Activated CD4-positive, CD25-positive, alpha-beta regulatory T cell treated with anti-CD3 and anti-CD28 coated beads, Interleukin-2, amount 50 U/mL, for 72 hours (primary cell): ENCODE measurements around the gene MBTPS1.
"Not testable (repeated sequence)": the region's sequence is repeated elsewhere in the genome, so short reads cannot be mapped to it uniquely, and the experiment has no call there.

ENCODE experiments used
- DNase-seq: peaks from one replicate; pipeline ENCODE4 v3.0.0; 2021

Gene MBTPS1

DNA sequence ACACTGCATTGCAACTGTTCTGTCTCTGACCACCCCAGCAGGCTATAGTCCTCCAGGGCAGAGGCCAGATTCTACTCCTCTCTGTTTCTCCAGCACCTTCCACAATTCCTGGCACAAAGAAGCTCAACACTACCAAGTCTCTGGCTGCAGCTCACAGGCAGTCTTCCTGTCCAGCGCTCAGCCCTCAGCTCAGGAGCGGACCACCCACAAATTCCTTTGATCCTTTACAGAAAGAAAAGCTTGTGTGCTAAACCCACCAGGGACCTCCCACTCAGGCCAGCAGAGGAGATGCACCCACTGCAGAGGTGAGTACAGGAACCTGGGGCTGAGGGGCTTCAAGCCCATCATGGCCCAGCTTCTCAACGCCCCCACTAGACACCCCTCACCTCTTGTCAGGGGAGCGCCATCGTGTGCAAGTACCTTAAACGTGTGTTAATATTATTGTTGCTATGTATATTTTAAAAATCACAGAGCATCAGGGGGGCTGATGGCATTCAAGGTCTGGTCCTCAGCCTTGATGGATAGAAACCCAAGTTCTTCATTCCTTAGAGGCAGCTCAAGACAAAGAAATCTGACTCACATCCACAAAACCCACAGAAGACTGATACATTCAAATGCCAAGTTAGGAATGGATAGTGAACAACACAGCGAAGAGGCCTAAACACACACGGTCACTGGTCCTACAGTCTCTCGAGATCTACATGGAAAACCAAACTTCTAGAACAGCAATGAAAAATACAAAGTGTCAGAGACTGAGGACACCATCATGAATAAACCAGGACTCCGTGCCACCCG lies 19.8 kb upstream of the MBTPS1 start:
- DNase-seq, result no peak

DNA sequence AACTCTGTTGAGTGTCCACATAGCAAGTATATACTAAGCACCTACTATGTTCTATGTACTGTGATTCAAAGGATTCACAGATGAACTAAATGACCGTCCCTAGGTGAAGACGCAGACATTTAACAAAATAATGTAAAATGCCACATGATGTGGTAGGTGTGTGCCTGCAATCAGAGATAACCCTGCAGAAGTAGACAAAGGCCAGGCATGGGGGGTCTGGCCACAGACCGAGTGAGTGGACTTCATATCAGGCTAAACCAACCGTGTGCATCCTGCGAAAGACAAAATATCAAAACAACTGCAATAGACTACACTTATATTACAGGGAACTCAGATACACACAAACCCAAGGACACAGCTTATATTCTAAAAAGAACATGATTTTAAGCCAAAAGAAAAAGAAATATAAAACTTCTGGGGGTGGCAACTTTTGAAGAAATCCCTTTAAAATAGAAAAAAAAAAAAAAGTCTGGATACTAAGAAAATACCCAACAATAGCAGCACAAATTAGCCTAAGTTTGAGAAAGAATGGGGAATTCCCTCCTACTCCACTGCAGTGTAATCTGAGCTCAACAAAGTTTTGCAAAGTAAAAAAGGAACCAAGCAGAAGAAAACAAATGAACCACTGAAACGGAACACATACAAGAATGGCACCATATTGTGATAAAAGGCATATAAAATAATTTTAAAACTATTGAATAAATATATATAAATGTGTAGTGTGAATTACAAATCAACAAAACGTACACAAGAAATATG lies 16.0 kb upstream of the MBTPS1 start:
- no peak for DNase-seq

DNA sequence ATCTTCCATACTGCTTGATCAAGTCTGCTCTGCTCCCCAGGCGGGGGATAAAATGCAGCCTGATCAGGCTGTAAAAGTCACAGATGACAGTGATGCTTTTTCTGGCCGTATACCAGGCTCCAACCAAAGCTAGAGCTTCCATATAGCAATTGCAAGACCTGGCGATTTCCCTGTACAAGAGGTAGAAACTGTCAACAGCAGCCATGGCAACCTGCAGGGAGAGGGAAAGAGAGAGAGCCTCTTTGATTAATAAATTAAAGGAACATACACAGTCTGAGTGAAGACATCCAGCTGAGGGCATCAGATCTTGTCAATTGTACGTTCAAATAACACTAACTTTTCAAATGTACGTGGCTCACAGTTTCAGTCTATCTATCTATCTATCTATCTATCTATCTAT lies 14.4 kb upstream of the MBTPS1 start:
- DNase-seq, result no peak

DNA sequence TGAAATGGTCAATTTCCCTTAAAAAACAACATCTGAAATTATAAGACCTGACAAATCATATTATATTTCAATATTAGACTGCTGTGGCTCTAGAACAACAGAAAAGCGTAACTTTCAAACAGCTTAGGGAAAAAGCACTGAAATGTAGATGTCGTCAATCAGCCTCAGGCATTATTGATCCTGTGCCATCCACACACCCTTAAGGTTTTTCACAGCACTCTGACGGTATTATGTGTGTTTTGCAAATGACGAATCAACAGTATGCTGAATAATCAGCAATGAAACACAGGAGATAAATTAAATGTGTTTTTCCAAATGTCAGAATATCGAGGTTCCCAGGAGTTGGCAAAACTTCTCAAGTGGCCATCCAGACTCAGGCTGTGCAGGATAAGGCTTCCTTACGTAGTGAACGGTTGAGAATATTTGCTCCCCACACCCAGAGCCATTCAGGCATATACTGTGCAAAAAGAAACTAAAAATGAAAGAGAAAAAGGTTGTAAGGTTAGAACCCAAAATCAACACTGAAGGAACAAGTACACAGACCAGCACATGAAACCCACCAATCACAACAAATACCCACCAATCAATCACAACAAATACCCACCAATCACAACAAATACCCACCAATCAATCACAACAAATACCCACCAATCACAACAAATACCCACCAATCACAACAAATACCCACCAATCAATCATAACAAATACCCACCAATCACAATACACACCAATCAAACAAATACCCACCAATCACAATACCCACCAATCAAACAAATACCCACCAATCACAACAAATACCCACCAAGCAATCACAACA lies 7.7 kb upstream of the MBTPS1 start:
- DNase-seq, result no peak

DNA sequence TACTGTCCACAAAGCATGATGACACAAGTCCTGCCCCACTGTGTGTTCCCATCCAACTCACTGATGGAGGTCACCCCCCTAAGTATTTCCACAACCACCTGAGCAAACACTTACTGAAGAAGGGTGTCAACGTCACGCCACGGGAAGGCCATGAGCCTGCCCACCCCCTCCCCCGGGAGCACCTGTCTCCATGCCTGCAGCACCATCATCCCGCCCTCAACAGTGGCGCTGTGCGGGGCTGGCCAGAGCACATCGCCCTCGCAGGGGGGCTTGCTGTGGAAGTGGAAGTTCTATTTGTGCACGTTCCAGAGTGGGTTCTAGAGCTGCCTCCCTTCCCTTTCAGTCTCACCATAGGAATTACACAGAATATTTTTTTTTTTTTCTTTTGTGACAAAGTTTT lies 4.3 kb upstream of the MBTPS1 start:
- no peak for DNase-seq

DNA sequence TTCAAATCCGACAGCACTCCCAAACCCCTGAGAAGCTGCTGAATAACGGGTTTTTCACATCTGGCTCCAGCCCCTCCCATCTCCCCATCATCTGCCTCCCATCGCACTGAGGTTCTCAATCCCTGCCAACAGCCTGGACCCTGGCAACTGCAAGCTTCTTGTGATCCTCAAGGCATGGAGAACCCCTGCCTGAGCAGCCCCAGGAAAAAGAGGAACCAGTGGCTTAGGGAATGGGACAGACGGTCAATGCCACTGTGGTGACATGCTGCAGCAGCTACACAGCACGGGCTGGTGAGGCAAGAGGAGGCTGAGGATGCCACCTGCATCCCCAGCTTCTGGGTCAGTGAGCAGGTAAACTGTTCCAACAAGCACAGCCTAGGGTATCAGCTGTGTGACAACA lies 3.3 kb upstream of the MBTPS1 start:
- DNase-seq, result no peak

DNA sequence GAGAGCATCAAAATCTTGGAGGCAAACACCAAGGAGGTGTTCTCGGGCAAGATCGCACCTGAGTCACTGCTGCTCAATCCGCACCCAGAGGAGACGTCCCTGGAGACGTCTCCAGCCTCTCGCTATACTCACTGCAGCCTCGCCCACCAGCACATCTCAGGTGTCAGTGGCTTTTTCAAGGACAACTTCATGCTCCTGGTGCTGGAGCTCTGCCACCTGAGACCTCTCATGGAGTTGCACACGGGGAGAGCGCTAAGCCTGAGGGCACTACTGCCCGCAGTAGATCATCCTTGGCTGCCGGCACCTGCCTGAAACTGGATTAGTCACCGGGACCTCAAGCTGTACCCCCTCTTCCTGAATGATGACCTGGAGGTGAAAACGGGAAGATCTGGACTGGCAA lies 2.6 kb upstream of the MBTPS1 start:
- DNase-seq, result no peak

DNA sequence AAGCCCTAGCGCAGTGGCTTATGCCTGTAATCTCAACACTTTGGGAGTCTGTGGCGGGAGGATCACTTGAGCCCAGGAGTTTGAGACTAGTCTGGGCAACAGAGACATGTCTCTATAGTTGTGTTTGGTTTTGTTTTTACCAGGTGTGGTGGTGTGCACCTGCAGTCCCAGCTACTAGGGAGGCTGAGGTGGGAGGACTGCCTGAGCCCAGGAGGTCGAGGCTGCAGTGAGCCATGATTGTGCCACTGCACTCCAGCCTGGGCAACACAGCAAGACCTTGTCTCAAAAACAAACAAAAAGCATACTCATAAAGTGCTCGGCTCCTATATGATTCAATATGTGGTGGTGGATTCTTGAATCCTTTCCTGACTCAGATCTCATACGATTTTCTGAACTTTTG lies 1.6 kb upstream of the MBTPS1 start:
- not testable (repeated sequence) for DNase-seq

DNA sequence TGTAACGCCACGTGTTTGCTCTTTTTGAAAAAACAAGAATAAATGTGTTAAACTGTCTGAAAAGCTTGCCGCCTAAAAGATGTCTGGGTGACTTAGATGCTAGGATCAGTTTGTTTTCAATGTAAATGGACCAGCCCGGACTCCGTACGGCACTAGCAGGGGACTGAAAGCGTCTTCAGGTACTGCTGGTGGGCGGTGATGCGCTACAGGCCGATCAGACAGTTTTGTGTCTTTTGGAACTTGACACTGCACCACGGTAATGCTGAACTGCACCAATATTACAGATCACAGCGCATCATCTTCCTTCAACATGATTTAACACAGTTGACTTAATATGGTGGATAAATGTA lies 727 bp upstream of the MBTPS1 start:
- no peak for DNase-seq

DNA sequence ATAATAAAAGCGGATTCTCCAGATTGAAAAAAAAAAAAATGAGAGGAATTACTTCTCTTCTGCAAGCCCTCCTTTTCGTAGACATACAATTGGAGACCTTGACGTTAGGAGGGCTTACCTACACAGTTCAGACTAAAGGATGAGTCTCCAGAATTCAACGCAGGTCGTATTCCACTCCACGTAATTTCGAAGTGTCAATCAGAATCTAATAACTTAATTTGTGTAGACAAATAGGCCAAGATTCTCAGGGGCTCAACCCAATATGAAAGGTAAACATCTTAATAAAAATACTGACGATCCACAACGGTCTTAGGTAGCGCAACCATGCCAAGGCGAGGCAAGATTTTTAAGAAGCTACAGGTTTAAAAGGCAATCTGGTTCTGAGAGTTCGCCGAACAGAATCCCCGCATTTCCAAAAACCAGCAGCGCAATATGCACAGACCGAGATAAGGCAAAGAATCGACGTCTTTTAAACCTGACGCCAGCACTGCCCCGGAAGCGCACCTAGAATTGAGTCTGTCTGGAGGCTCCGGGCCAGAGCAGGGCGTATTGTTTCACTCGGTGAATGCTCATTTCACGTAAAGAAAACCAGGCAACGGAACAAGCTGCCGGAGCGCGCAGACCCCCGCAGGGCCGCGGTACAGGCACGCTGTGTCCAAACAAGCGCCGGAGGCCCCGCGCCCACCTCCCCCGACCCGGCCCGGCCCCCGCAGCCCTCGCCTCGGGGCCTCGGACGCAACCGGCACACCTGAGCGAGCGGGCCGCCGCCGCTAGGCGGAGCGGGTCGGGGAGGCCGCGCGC lies 623 bp downstream of the MBTPS1 start:
- DNase-seq, result no peak

DNA sequence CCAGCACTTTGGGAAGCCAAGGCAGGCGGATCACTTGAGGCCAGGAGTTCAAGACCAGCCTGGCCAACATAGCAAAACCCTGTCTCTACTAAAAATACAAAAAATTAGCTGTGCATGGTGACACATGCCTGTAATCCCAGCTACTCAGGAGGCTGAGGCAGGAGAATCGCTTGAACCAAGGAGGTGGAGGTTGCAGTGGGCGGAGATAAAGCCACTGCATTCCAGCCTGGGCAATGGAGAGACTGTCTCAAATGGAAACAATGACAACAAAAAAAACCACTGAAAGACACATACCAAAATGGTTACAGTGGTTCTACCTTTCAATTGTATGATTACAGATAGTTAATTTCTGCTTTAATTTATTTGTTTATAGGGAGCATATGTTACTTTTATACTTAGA lies 4.8 kb downstream of the MBTPS1 start:
- DNase-seq, result not testable (repeated sequence)

DNA sequence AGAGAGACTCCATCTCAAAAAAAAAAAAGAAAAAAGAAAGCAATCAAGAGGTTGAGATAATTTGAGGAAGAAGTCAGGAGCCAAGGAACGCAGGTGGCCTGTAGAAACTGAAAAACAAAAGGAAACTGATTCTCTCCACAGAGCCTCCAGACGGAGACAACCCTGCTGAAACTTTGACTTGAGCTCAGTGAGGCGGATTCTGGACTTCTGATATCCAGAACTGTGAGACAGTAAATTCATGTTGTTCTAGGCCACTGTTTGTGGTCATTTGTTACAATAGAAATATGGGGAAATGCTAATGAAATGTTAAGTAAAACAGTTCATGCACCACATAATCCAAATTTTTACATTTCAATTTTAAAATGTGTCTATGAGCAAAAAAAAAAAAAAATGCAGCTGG lies 5.2 kb downstream of the MBTPS1 start:
- no peak for DNase-seq

DNA sequence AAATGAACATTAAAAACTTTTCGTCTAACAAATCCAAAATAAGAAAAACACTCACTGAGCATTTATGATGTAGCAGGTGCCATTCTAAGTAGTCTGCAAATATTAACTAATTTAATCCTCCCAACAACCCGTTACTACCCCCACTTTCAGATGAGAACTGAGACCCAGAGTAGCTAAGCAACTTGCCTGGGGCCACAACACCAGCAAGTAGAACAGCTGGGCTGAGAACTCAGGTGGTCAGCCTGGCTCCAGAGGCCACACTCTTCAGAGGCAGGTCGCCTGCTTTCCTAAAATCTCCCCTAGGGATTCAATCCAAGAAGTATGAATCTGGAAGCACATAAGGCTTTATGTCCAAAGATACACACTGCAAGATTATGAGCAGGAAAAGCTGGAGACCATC lies 6.2 kb downstream of the MBTPS1 start:
- DNase-seq, result no peak

DNA sequence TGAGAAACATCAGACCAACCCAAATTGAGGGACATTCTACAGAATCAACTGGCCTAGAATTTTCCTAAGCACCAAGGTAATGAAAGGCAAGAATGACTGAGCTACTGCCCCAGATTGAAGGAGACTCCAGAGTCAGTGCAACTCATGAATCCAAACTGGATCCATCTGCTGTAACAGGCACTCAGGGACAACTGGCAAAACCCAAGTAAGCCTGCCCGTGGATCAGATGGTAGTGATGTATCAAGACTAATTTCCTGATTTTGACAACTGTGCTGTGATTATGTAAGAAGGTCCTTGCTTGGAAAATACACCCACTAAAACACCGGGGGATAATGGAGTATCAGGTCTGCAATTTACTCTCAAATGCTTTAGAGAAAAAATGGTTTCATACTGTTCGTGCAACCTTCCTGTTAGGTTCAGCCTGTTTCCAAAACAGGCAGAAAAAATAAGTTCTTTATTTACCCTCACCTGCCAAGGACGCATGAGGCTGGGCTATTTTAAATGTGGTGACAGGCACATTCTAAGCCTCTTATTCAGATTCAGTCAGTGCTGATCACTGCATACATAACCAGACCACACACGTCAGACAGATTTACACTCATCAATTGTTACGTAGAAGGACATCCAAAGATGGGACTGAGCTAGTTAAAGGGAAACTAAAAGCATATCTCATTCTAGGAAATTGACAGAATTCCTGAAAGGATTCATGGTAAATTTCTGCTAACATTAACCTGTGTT lies 7.0 kb downstream of the MBTPS1 start:
- DNase-seq, result no peak

DNA sequence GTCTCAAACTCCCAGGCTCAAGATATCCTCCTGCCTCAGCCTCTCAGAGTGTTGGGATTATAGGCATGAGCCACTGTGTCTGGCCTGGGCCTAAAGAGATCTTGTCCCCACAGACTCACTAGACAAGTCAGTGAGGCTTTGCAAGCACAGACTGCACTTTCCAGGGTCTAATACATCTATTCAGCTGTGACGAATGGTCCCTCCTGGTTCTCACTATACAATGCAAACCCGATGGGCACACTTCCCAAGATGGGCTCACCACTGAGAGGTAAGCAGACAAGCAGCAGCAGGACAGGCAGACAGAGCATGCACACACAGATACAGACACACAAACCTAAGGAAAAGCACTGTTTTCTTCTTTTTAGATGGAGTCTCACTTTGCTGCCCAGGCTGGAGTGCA lies 8.8 kb downstream of the MBTPS1 start:
- no peak for DNase-seq

DNA sequence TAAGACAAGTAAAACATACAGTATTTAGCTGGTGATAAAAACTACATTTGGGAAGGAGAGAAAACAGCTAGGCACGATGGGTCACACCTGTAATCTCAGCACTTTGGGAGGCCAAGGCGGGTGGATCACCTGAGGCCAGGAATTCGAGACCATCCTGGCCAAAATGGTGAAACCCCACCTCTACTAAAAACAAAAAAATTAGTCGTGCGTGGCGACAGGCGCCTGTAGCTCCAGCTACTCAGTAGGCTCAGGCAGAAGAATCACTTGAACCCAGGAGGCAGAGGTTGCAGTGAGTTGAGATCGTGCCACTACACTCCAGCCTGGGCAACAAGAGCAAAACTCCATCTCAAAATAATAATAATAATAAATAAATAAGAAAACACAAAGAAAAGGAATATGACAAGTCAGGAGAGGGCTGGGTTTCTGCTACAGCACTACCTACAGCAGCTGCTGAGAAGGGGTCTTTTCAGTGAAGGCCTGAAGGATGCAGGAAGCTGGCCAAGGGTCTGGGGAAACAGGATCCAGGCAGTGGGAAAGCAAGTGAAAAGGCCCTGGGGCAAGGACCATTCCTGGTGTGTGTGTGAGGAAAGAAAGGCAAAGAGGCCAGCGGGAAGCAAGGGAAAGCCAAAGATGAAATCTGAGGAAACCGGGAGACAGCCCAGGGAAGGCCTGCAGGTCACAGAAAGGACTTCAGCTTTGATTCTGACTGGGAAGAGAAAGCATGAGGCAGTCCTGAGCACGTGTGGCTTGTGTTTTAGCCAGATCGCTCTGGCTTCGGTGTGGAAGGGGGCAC lies 10.6 kb downstream of the MBTPS1 start:
- no peak for DNase-seq

DNA sequence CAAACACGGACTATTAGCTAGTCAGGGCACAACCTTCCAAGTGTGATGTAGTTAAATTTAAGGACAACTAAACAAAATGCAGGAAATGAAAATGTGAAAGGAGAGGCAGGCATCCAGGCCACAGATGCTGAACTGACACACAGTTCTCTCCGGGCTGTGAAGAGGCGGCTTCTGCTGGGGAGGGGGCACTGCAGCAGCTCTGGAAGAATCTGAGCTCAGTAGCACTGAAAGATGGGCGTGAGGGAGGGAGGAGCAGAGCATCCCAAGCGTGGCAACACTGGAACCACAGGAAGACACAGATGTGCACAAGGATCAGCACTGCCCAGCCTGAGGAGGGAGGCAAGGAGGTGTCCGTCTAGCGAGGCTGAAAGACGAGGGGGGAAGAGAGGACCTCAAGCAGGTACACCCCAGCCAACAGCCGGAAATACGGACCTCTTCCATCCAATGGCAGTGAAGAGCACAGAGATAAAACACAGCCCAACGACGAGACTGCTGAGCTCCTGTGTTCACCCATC lies 11.4 kb downstream of the MBTPS1 start:
- DNase-seq, result no peak

DNA sequence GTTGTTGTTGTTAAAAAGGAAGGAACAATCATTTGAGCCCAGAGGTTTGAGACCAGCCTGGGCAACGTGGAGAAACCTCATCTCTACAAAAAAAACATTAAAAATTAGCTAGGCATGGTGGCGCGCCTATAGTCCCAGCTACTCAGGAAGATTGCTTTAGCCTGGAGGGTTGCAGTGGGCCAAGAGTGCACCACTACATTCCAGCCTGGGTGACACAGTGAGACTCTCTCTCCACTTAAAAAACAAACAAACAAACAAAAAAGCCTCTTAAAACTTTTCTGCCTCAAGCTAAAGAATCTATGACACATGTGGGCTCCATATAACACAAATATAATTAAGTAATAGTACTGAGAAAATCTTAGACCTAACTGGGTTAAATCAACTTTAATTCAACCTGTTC lies 12.5 kb downstream of the MBTPS1 start:
- DNase-seq, result no peak

DNA sequence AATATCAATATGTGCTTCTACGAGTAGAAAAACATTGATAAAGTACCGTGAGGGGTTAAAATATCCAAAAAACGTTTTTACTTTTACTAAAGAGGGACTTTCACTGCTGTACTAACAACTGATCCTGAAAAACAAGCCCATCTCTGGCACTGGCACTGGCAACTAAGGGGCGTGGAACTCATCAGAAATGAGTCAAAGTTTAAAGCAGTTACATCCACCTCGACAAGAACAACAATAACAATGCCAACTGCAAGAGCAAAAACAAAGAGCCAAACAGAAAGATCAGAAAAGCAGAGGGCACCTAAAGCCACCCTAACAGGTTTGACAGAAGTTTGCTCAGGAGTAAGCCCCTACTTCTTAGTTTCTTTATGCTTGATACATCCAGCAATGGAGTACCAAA lies 13.1 kb downstream of the MBTPS1 start:
- DNase-seq, result no peak

DNA sequence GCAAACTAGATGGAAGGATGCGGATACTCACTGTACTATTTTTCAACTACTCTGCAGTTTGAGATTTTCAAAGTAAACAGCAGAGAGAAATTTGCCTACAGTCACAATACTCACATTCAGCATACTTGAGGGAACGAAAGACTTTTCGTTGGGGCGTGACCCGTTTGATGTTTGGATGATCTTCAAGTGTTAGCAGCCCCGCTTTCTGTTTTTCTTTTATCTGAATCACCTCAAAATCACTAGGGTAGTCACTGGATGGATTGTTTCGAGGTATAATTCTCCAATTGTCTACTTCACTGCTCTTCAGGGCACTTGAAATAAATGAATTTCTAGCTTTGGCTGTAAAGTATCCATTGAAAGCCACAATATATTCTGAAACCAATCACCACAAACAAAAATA lies 17.8 kb downstream of the MBTPS1 start:
- no peak for DNase-seq

DNA sequence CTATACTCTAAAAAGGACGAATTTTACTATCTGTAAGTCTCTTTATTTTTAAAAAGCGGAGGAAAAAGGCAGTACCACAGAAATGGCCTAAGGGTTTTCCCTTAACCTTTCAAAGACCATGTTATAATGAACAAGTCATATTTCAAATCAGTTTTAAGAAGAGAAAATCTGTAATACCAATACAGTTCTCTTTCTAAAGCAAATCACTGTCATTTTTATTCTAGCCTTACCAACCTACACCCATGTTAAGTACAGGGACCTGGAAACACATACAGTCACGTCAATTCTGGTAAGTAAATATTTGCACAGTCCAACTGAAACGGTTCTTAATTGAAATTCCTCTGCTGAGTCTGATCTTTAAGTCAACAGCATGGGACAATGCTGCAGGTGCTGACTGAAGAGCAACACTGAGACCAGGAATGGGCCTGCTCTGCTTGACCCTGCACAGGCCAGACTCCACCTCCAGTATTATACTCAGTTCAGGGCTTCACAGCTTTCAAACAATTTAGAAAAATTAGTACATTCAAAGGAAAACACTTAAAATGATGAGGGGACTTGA lies 20.2 kb downstream of the MBTPS1 start:
- DNase-seq, result no peak
